HG02852 (cell line): Measurements from ENCODE around the gene ANKRD24.
"Not testable (repeated sequence)": the region's sequence is repeated elsewhere in the genome, so short reads cannot be mapped to it uniquely, and the experiment has no call there.

Experiments used
- ATAC-seq: cut with Tn5 transposase; IDR thresholded peaks from one replicate; pipeline ENCODE4 v1.9.1; 2021; ENCODE audit warnings: mild to moderate bottlenecking, moderate library complexity; ENCODE audit not compliant: unreplicated experiment

ANKRD24 gene

GRCh38 chr19:4182084-4182810 lies at the start of gene ANKRD24, which contains the start of gene SIRT6:
TSS of gene ANKRD24 (plus strand) at chr19:4182689. CDS start at chr19:4186426, 3,737 bp downstream.
TSS of gene SIRT6 (minus strand) at chr19:4182563. CDS start at chr19:4182539, 24 bp downstream.
- peak; percentile 67 for ATAC-seq

GRCh38 chr19:4134351-4134750 lies 48.1 kb upstream of the ANKRD24 start:
- no peak for ATAC-seq

- not testable (repeated sequence) for ATAC-seq
Observed at GRCh38 chr19:4135386-4135785, 47.1 kb upstream of the ANKRD24 start.

GRCh38 chr19:4136680-4137088 lies 45.8 kb upstream of the ANKRD24 start:
- ATAC-seq: no peak

GRCh38 chr19:4138445-4138844 lies 44.0 kb upstream of the ANKRD24 start:
- no peak for ATAC-seq

GRCh38 chr19:4139614-4140236 lies 42.8 kb upstream of the ANKRD24 start:
- ATAC-seq: no peak

- ATAC-seq: no peak
Observed at GRCh38 chr19:4140237-4140711, 42.2 kb upstream of the ANKRD24 start.

- ATAC-seq: not testable (repeated sequence)
Observed at GRCh38 chr19:4142916-4143315, 39.6 kb upstream of the ANKRD24 start.

GRCh38 chr19:4144666-4145249 lies 37.7 kb upstream of the ANKRD24 start:
- no peak for ATAC-seq

GRCh38 chr19:4149518-4150288 lies 32.8 kb upstream of the ANKRD24 start:
- ATAC-seq: no peak

GRCh38 chr19:4151623-4152022 lies 30.9 kb upstream of the ANKRD24 start:
- no peak for ATAC-seq

- ATAC-seq: no peak
Observed at GRCh38 chr19:4152241-4152998, 30.1 kb upstream of the ANKRD24 start.

- no peak for ATAC-seq
Observed at GRCh38 chr19:4154571-4155312, 27.7 kb upstream of the ANKRD24 start.

- ATAC-seq: no peak
Observed at GRCh38 chr19:4157164-4157563, 25.3 kb upstream of the ANKRD24 start.

- not testable (repeated sequence) for ATAC-seq
Observed at GRCh38 chr19:4157971-4158370, 24.5 kb upstream of the ANKRD24 start.

GRCh38 chr19:4161415-4162077 lies 20.9 kb upstream of the ANKRD24 start:
- ATAC-seq: no peak

GRCh38 chr19:4164262-4164661 lies 18.2 kb upstream of the ANKRD24 start:
- ATAC-seq: no peak

GRCh38 chr19:4171676-4172075 lies 10.8 kb upstream of the ANKRD24 start:
- no peak for ATAC-seq

GRCh38 chr19:4172861-4173473 lies 9.5 kb upstream of the ANKRD24 start:
- no peak for ATAC-seq
